A549 (cell line): ENCODE data around the gene CRK. TPM values are rescaled to one million over a fixed set of nuclear protein-coding genes. Genes with fewer than 3 reads are reported as not detected.

Experiments used
- ATAC-seq, 2 experiments: fragments of 200-7000 bp in 1 of 2; fragments of >200 bp in 1 of 2; cut with Nextera tagmentation in 1 of 2; cut with Tn5 transposase in 1 of 2; 3 replicates each; pipeline versions ENCODE4 v1.8.0 to v1.9.1; 2018 to 2020; ENCODE audit warnings: mild to moderate bottlenecking in 1 of 2, moderate library complexity in 1 of 2
- CTCF ChIA-PET: fragments of 300-600 bp; sonication (Branson Sonifier 250); formaldehyde crosslinking; extraction: SDS; loops from one replicate; lab custom pipeline; 2021; ENCODE audit warnings: antibody characterized with exemption, inconsistent platforms; lab: Yijun Ruan, JAX
- POLR2A ChIA-PET: fragments of 350-600 bp; formaldehyde crosslinking; extraction: SDS; loops from one replicate; lab custom pipeline; 2021; ENCODE audit warnings: antibody characterized with exemption, inconsistent platforms; lab: Yijun Ruan, JAX
- DNase-seq, 2 experiments: peaks; one replicate each; pipeline versions ENCODE4 v3.0.0 to v3.0.0-alpha.2; 2011 to 2016; ENCODE audit warnings: low read depth in 1 of 2, low spot score in 1 of 2
- FAIRE-seq: peaks from 2 replicates; lab custom pipeline; 2011; peaks lifted over from hg19 to GRCh38; lab: Jason Lieb, UNC
- H3K27ac ChIP-seq, 2 experiments: fragments of >200 bp; sonication (Bioruptor Twin); formaldehyde crosslinking; 3 replicates each; pipeline ENCODE4 v1.5.1; 2016 to 2017
- H3K4me1 ChIP-seq: fragments of >200 bp; sonication (Bioruptor Twin); formaldehyde crosslinking; 3 replicates; pipeline ENCODE4 v1.6.1; 2016
- H3K4me2 ChIP-seq: fragments of >200 bp; sonication (Bioruptor Twin); formaldehyde crosslinking; 3 replicates; pipeline ENCODE4 v1.6.1; 2016
- H3K4me3 ChIP-seq: fragments of >200 bp; sonication (Bioruptor Twin); formaldehyde crosslinking; 3 replicates; pipeline ENCODE4 v1.5.1; 2016
- H3K9me3 ChIP-seq: fragments of >200 bp; sonication (Bioruptor Twin); formaldehyde crosslinking; 3 replicates; pipeline ENCODE4 v1.6.1; 2016
- BHLHE40 ChIP-seq: IDR thresholded peaks from 2 replicates; pipeline ENCODE4 v1.6.1; 2012; ENCODE audit warnings: low read depth, low read length, inconsistent platforms
- CBX2 ChIP-seq: fragments of 200-600 bp; sonication (generic); IDR thresholded peaks from 2 replicates; pipeline ENCODE4 v1.6.1; 2016; ENCODE audit warnings: low read depth, mild to moderate bottlenecking, borderline replicate concordance
- CBX8 ChIP-seq: fragments of 200-600 bp; sonication (generic); IDR thresholded peaks from 2 replicates; pipeline ENCODE4 v1.6.1; 2016
- CHD2 ChIP-seq: fragments of 150-350 bp; IDR thresholded peaks from 2 replicates; pipeline ENCODE4 v1.6.1; 2014; ENCODE audit warnings: low read length; ENCODE audit not compliant: partially characterized antibody
- EP300 ChIP-seq, 2 experiments: fragments of >200 bp; sonication (Bioruptor Twin); formaldehyde crosslinking; IDR thresholded peaks; 2 replicates in 1 of 2; 3 replicates in 1 of 2; pipeline ENCODE4 v1.6.1; 2016 to 2017
- ESRRA ChIP-seq: fragments of 150-350 bp; IDR thresholded peaks from 2 replicates; pipeline ENCODE4 v1.6.1; 2014; ENCODE audit warnings: mild to moderate bottlenecking, low read length, borderline replicate concordance
- FOXS1 ChIP-seq: fragments of 250-450 bp; sonication (Bioruptor Pico); IDR thresholded peaks from 2 replicates; pipeline ENCODE4 v1.5.0; 2020; ENCODE audit warnings: mild to moderate bottlenecking, moderate library complexity
- HEYL ChIP-seq: fragments of 250-450 bp; sonication (Bioruptor Pico); IDR thresholded peaks from 2 replicates; pipeline ENCODE4 v1.8.0; 2021; ENCODE audit warnings: mild to moderate bottlenecking, moderate library complexity
- JUNB ChIP-seq: fragments of >200 bp; sonication (Bioruptor Twin); formaldehyde crosslinking; IDR thresholded peaks from 2 replicates; pipeline ENCODE4 v1.6.1; 2016
- KDM5A ChIP-seq: fragments of 200-600 bp; sonication (generic); IDR thresholded peaks from 2 replicates; pipeline ENCODE4 v1.6.1; 2016; ENCODE audit warnings: antibody characterized with exemption, mild to moderate bottlenecking
- MAFK ChIP-seq: fragments of 450-650 bp; IDR thresholded peaks from 2 replicates; pipeline ENCODE4 v1.6.1; 2014; ENCODE audit not compliant: partially characterized antibody
- MYC ChIP-seq: IDR thresholded peaks from 2 replicates; pipeline ENCODE4 v1.6.1; 2012; ENCODE audit warnings: mild to moderate bottlenecking, inconsistent platforms, low read length, improper control_type of control experiment, borderline replicate concordance
- NPAS2 ChIP-seq: fragments of 250-450 bp; sonication (Bioruptor Pico); IDR thresholded peaks from 2 replicates; pipeline ENCODE4 v1.8.0; 2022; ENCODE audit warnings: mild to moderate bottlenecking, moderate library complexity, borderline replicate concordance
- POLR2A ChIP-seq: IDR thresholded peaks from 2 replicates; pipeline ENCODE4 v1.6.1; 2012; ENCODE audit warnings: mild to moderate bottlenecking, low read length
- POLR2AphosphoS2 ChIP-seq: conservative IDR thresholded peaks from 2 replicates; pipeline ENCODE4 v1.6.1; 2012; ENCODE audit warnings: low read length, improper control_type of control experiment, inconsistent platforms
- RCOR1 ChIP-seq: fragments of 150-350 bp; IDR thresholded peaks from 2 replicates; pipeline ENCODE4 v1.6.1; 2014; ENCODE audit warnings: antibody characterized with exemption, low read length, low read depth
- RNF2 ChIP-seq: fragments of 200-600 bp; sonication (generic); IDR thresholded peaks from 2 replicates; pipeline ENCODE4 v1.6.1; 2016; ENCODE audit warnings: low read depth, mild to moderate bottlenecking, antibody characterized with exemption, moderate library complexity, borderline replicate concordance
- SMC3 ChIP-seq: fragments of >200 bp; sonication (Bioruptor Twin); formaldehyde crosslinking; IDR thresholded peaks from 3 replicates; pipeline ENCODE4 v1.6.1; 2018; ENCODE audit warnings: inconsistent platforms
- SREBF2 ChIP-seq: fragments of 450-650 bp; IDR thresholded peaks from 2 replicates; pipeline ENCODE4 v1.6.1; 2014; ENCODE audit warnings: mild to moderate bottlenecking, moderate library complexity
- ZC3H11A ChIP-seq: fragments of 450-650 bp; IDR thresholded peaks from 2 replicates; pipeline ENCODE4 v1.6.1; 2014; ENCODE audit warnings: antibody characterized with exemption, mild to moderate bottlenecking
- ZNF302 ChIP-seq: fragments of 250-450 bp; sonication (Bioruptor Pico); IDR thresholded peaks from 2 replicates; pipeline ENCODE4 v1.9.0; 2021; ENCODE audit warnings: inconsistent platforms, mild to moderate bottlenecking, moderate library complexity
- WGBS: methylation state at CpG from one replicate; pipeline ENCODE4 v1.1.6; 2017; ENCODE audit errors: missing lambda C conversion rate; 5-methylcytosine and 5-hydroxymethylcytosine counted together
- polyA plus RNA-seq, 4 experiments: library from polyadenylated mRNA; depleted of rRNA in 3 of 4; stranded (reverse); fragments of >200 nt; fragmentation: RNase III in 1 of 4; extraction: RNeasy Plus Mini Kit Qiagen cat#74134 plus additional on column Dnase treatment in 1 of 4; gene quantifications; 2 replicates in 3 of 4; 3 replicates in 1 of 4; pipeline ENCODE4 v1.2.3, GENCODE V29; 2011 to 2017
- TF ChIP-seq, protein P1 (sequence below): IDR thresholded peaks from 2 replicates; pipeline ENCODE4 v1.6.1; 2012
- TF ChIP-seq, protein P2 (sequence below): fragments of 250-450 bp; sonication (Bioruptor Pico); IDR thresholded peaks from 2 replicates; pipeline ENCODE4 v1.5.0; 2020; ENCODE audit warnings: low read depth, mild to moderate bottlenecking, moderate library complexity

The CRK gene
- polyA plus RNA-seq, 2 of the 4 experiments (the other 2 are of a cell fraction): 76.5 to 124 TPM

DNA sequence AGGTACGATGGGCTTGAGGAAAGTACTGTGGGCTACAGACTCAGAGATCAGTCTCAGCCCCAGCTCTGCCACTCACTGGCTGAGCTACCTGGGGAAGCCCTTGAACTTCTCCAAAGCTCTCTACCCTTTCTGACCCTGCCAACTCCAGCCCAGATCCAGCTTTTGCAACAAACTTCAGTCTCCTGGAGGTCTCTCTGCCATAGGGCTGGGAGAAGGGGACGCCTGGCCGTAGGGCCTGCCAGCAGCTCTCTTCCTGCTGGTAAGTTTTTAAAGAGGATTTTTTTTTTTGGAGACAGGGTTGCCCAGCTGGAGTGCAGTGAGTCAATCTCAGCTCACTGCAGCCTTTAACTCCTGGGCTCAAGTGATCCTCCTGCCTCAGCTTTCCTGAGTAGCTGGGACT is 48.8 kb upstream of the CRK start (continued):
- TF ChIP-seq CBX8: no peak

DNA sequence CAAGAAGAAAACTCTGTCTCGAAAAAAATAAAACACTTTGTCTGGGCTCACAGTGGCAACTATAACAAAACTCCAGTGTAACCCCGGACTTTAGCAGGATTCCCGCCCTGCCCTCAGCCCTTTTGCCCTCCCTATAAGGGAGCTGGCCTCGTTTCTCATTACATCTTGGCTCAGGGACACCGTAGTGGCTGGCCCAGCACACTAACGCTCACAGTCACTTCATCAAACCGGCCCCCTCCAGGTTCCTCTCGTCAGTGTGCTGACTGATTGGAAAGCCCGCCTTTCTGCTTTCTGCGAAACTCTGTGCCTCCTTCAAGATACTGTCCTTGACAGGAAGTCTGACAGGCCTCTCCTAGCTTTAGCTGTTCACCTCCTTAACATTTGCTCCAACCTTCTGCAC is 47.7 kb upstream of the CRK start:
- ATAC-seq (no peak), DNase-seq (no peak)
- no peaks in the 10 kb centered on the region for H3K9me3 ChIP-seq
- ChIA-PET POLR2A (interaction anchor here (4.1 kb wide), 1 partner anchor 13 kb away, joined by 19 read pairs; the partner anchor contains the start of gene INPP5K), CTCF (interaction anchor here (0.6 to 5.4 kb wide), 4 partner anchors 11 to 143 kb away, joined by 3 to 49 read pairs (median 6); partner anchors contain the start of genes INPP5K and MYO1C)
- H3K27ac ChIP-seq: no peak overlapping the region
- no peak overlapping the region for H3K4me3 ChIP-seq
- no peak overlapping the region for H3K4me2 ChIP-seq
- TF ChIP-seq, protein P1, sequence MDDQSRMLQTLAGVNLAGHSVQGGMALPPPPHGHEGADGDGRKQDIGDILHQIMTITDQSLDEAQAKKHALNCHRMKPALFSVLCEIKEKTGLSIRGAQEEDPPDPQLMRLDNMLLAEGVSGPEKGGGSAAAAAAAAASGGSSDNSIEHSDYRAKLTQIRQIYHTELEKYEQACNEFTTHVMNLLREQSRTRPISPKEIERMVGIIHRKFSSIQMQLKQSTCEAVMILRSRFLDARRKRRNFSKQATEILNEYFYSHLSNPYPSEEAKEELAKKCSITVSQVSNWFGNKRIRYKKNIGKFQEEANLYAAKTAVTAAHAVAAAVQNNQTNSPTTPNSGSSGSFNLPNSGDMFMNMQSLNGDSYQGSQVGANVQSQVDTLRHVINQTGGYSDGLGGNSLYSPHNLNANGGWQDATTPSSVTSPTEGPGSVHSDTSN: no peak
- TF ChIP-seq, all 56 proteins: peak for 0
- 90% methylated on average over 10 of the region's 10 CpGs for WGBS
- no peak for FAIRE-seq
- no peaks in the 10 kb centered on the region for H3K4me1 ChIP-seq

DNA sequence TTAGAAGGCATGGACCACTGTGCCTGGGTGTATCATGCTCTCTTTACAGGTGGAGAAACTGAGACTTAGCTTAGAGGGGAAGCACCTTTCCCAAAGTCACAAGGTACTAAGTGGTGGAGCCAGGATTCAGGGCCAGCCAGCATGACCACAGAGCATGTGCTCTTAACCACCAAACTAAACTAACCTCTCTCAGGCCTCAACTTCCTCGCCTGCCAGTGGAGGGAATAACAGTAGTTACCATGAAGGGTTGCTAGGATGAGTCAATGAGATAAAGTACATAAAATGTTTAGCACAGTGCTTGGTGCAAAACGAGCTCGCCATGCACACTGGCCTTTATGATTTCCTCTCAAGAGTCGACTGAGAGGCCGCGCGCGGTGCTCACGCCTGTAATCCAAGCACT is 42.8 kb upstream of the CRK start:
- no peak for TF ChIP-seq NPAS2 (CRISPR knock-in tag)
- no peak for FAIRE-seq
- ATAC-seq: no peak
- 86% methylated on average over 9 of the region's 9 CpGs for WGBS
- no peak overlapping the region for H3K4me3 ChIP-seq
- H3K9me3 ChIP-seq: no peaks in the 10 kb centered on the region
- CTCF ChIA-PET: interaction anchor here (2.0 to 7.0 kb wide), 3 partner anchors 10 to 16 kb away, joined by 8 to 68 read pairs (median 10); partner anchors contain the start of gene INPP5K
- no peak overlapping the region for H3K4me2 ChIP-seq
- no peaks in the 10 kb centered on the region for H3K4me1 ChIP-seq
- H3K27ac ChIP-seq: no peak overlapping the region
- POLR2A ChIA-PET: interaction anchor here (1.3 kb wide), 1 partner anchor 18 kb away, joined by 10 read pairs; the partner anchor contains the start of gene INPP5K
- DNase-seq: no peak

DNA sequence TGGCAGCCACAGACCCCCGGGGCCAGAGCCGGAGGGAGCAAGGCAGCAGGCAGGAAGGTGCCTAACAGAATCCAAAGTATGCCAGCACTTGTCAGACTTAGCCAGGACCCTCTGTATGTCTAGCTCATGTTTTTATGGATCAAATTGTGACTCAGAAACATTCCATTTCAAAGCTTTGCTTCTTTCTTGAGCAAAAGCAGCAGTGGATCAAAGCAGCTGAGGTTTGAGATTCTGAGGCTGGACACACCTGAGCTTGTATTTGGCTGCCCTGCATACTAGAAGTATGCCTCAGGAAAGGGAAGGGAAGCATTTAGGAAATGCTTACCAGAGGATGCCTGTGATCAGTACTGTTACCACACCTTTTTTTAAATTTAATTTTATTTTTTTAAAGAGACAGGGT is 42.2 kb upstream of the CRK start:
- no peak for TF ChIP-seq JUNB
- 94% methylated on average over 2 of the region's 2 CpGs for WGBS
- ChIA-PET CTCF (interaction anchor here (0.7 to 7.0 kb wide), 9 partner anchors 8 to 222 kb away, joined by 3 to 68 read pairs (median 4); partner anchors contain the start of gene INPP5K), POLR2A (no interaction called here)
- H3K27ac ChIP-seq: no peak overlapping the region
- H3K4me3 ChIP-seq: no peak overlapping the region
- no peak for ATAC-seq
- no peak for DNase-seq
- H3K4me2 ChIP-seq: no peak overlapping the region
- no peak for FAIRE-seq
- no peaks in the 10 kb centered on the region for H3K4me1 ChIP-seq
- H3K9me3 ChIP-seq: no peaks in the 10 kb centered on the region

DNA sequence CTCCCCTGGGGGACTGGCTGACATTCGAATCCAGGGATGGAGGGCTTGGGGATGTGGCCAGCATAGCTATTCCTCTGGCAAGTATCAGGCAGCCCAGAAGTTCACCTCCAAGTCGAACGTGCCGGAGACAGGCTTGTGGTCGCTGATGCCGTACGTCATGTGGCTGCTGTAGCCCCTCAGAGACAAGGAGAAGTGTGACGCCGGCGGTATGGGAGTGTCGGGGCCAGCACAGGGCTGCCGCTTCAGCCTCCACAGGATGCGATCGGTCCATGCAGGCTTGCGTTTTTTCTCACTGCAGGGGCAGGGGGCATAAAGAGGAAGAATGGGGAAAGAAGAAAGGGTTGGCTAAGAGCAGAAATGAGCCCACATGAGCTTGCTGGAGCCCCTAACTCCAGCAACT is 41.8 kb upstream of the CRK start:
- 93% methylated on average over 15 of the region's 15 CpGs for WGBS
- Histone ChIP-seq H3K4me2 (no peak overlapping the region), H3K4me3 (no peak overlapping the region), H3K9me3 (no peaks in the 10 kb centered on the region), H3K4me1 (no peaks in the 10 kb centered on the region; the same call in 2 of the 3 replicates), H3K27ac (no peak overlapping the region)
- ATAC-seq (no peak), FAIRE-seq (no peak), DNase-seq (no peak)
- ChIA-PET POLR2A (no interaction called here), CTCF (interaction anchor here (0.7 to 7.0 kb wide), 10 partner anchors 8 to 221 kb away, joined by 3 to 68 read pairs (median 4); partner anchors contain the start of gene INPP5K)
- no peak for TF ChIP-seq ZC3H11A
- TF ChIP-seq MYC: no peak
- no peak for TF ChIP-seq BHLHE40
- no peak for TF ChIP-seq RCOR1
- TF ChIP-seq SREBF2: no peak
- no peak for TF ChIP-seq ZNF302 (CRISPR knock-in tag)

DNA sequence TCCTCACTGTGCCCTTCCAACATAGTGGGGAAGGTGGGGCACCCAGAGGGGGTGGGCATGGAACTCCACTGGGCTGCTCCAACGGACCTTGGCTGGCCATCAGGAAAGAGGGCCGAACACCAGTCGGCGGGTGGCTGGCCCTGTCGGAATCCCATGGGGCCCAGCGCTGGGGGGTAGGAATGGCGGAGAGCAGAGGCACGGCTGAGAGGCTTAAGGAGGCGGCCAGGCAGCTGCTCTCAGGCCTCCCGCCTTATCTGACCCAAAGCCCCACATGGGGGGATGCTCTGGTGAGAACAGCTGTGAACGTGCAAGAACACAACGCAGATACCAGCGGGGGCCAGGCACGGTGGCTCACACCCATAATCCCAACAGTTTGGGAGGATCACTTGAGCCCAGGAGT is 40.8 kb upstream of the CRK start:
- WGBS: 91% methylated on average over 14 of the region's 14 CpGs
- H3K4me2 ChIP-seq: no peak overlapping the region
- no peak for DNase-seq
- ATAC-seq: no peak
- ChIA-PET POLR2A (interaction anchor here (1.2 kb wide), 1 partner anchor 20 kb away, joined by 4 read pairs; the partner anchor contains the start of gene INPP5K), CTCF (interaction anchor here (0.5 to 7.0 kb wide), 7 partner anchors 9 to 131 kb away, joined by 3 to 68 read pairs (median 4); partner anchors contain the start of gene INPP5K)
- TF ChIP-seq SREBF2: no peak
- no peak for TF ChIP-seq POLR2A
- TF ChIP-seq ESRRA: no peak
- TF ChIP-seq BHLHE40: no peak
- no peak for TF ChIP-seq ZC3H11A
- no peak for TF ChIP-seq SMC3
- no peak for TF ChIP-seq POLR2AphosphoS2
- no peak for TF ChIP-seq HEYL
- no peak for TF ChIP-seq CBX2
- TF ChIP-seq JUNB: no peak
- no peak for TF ChIP-seq MAFK
- no peak for TF ChIP-seq EP300 (IDR thresholded peaks at IDR 0.05)
- TF ChIP-seq, protein P1: no peak
- no peak for TF ChIP-seq KDM5A
- TF ChIP-seq, protein P2, sequence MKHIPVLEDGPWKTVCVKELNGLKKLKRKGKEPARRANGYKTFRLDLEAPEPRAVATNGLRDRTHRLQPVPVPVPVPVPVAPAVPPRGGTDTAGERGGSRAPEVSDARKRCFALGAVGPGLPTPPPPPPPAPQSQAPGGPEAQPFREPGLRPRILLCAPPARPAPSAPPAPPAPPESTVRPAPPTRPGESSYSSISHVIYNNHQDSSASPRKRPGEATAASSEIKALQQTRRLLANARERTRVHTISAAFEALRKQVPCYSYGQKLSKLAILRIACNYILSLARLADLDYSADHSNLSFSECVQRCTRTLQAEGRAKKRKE: no peak
- no peak for TF ChIP-seq RNF2
- no peak for TF ChIP-seq FOXS1
- no peak for TF ChIP-seq CHD2
- no peak overlapping the region for H3K27ac ChIP-seq
- no peaks in the 10 kb centered on the region for H3K9me3 ChIP-seq
- no peak for FAIRE-seq
- no peak overlapping the region for H3K4me3 ChIP-seq
- peaks cover 5% of the 10 kb centered on the region; the same call in 2 of the 3 replicates for H3K4me1 ChIP-seq
